Cerebellar nuclear complex (tissue), 1 donor: Measurements from ENCODE around the gene LMOD3.

ENCODE experiments used
- DNase-seq, 2 experiments: peaks; one replicate each; lab custom pipeline; 2025; lab: John Stamatoyannopoulos, UW

LMOD3 gene

GRCh38 chr3:69091389-69092029 is 30.9 kb downstream of the LMOD3 start:
- no peak for DNase-seq

- DNase-seq = no peak
These were observed 32.4 kb downstream of the LMOD3 start for GRCh38 chr3:69090021-69090420.

- no peak for DNase-seq
These were observed 34.3 kb downstream of the LMOD3 start for GRCh38 chr3:69088063-69088462.

GRCh38 chr3:69087030-69087791 is 35.2 kb downstream of the LMOD3 start:
- DNase-seq = no peak

GRCh38 chr3:69085833-69086722 is 36.3 kb downstream of the LMOD3 start:
- DNase-seq = peak in 1 of 2 experiments; percentile 20

- DNase-seq = no peak
These were observed 37.1 kb downstream of the LMOD3 start for GRCh38 chr3:69085168-69085832.

GRCh38 chr3:69084326-69085167 is 37.8 kb downstream of the LMOD3 start, which contains the start of gene ARL6IP5:
Gene ARL6IP5, plus strand, starts transcription at chr3:69084937. Its CDS starts 111 bp downstream, at chr3:69085048.
- DNase-seq = peak; percentile 55 to 79

GRCh38 chr3:69082805-69083204 is 39.6 kb downstream of the LMOD3 start:
- DNase-seq = no peak

GRCh38 chr3:69082361-69082760 is 40.0 kb downstream of the LMOD3 start:
- DNase-seq = no peak

GRCh38 chr3:69081583-69082262 is 40.7 kb downstream of the LMOD3 start:
- no peak for DNase-seq

- peak; percentile 18 to 83 for DNase-seq
These were observed 42.0 kb downstream of the LMOD3 start, which contains the start of gene UBA3 for GRCh38 chr3:69080233-69080920. Gene UBA3, minus strand, starts transcription at chr3:69080365. Its CDS starts 12 bp downstream, at chr3:69080353.

GRCh38 chr3:69079269-69080159 is 42.9 kb downstream of the LMOD3 start:
- no peak for DNase-seq

- no peak for DNase-seq
These were observed 49.5 kb downstream of the LMOD3 start for GRCh38 chr3:69072928-69073327.

GRCh38 chr3:69066121-69066520 is 56.3 kb downstream of the LMOD3 start:
- DNase-seq = no peak

- DNase-seq = no peak
These were observed 57.0 kb downstream of the LMOD3 start for GRCh38 chr3:69065318-69065964.

GRCh38 chr3:69063636-69064035 is 58.8 kb downstream of the LMOD3 start:
- DNase-seq = no peak

GRCh38 chr3:69059688-69060087 is 62.7 kb downstream of the LMOD3 start:
- no peak for DNase-seq

- DNase-seq = no peak
These were observed 63.5 kb downstream of the LMOD3 start for GRCh38 chr3:69058947-69059224.
